ENCODE measurements around the gene SND1.

SND1 gene

GRCh38 chr7:127980901-127981300 lies 328.9 kb downstream of the SND1 start:
- DNase-seq, result no peak

DNA sequence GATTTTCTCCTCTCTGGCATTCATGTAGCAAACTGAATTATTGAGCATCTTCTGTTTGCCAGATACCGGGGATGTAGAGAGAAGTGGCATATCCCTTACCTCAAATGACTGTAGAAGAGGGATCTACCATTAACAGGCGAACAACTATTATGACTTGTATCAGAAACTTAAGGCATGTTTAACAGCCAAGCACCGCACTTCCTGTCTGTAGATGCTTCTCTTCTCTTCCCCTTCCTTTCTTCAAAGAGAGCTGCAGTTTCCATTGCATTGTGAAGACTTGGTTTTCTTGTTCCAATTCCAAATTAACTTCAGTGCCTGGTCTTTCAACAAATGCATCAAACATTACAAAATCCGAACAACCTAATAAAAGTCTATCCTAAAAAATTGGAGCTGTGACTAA lies 330.0 kb downstream of the SND1 start:
- no peak for DNase-seq

DNA sequence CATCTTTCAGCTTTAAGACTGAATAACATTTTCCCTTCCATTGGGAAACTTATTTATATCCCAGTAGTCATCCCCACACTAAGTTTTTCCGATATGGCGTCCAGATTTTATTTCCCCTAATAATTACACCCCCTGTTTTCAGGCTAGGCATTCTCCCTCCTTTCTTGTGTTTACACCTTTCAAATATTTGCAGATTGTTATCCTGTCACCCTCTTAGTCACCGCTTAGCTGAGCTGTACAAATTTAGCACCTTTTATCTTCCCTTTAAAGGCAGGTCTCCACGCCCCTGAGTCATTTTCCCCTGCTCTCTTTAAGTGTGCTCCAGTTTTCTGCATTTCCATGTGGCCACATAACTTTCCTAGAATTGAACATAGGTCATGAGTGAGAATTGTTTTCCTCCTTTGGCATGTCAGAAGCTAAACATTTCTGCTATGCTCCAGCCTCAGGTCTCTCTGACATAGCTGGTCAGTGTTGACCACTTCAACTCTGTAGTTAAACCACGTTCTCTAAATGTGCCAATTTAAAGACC lies 331.9 kb downstream of the SND1 start:
- DNase-seq, result no peak

DNA sequence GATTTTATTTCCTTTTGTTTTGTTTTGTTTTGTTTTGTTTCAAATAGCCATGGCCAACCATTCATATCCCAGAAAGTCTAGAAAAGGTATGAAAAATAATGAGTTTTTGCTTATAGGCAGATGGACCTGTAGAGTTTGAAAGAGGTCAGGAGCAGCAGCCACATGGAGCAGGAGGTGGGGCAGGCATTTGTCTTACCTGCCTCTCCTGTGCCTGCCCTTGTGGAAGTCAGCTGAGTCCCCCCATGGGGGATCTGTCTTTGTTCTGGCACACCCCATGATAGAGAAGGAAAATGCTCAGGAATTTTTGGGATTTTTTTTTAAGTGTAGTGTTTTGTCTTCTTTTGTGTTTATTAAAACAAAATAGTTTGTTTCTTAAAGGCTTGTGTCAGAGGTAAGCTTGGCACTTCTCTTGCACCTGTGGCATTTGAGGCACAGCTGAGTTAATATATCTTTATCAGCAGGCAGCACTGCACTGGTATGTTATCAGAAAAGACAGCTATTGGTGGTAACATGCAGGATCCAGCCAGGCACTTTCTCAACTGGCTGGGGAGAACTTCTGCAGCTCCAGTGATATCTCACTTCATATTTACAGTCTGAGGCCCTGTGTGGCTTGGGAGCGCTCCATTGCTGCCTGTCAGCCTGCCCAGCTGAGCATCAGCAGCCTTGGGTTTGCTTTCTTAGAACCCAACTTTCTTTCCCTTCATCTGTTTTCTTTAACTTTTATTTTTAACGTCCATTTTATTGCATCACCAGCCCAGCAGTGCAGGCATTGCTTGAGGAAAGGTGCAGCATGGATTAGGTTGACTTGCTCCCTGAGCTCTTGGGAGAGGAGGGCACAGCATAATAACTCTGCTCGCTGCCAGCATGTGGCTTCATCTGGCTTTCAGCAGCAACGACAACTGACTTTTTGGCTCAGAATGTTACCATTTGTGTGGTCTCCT lies 334.9 kb downstream of the SND1 start:
- no peak for DNase-seq

DNA sequence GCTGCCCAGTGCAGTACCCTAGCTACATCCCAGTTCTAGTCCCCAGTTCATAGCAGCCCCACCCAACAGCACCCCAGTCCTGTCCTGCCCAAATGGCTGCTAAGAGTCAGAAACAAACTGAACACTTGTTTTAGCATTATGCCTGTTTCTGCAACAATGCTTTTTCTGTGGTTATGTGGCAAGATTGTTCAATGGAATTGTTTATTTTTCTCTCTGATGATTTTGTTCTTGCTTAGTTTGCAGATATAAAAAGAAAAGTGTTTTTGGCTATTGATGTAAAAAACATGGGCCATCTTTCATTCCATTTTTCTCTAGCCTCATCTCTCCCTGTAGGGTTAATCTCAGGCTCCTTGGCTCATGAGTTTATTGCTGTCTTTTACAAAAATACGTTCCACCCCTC lies 336.8 kb downstream of the SND1 start:
- no peak for DNase-seq

GRCh38 chr7:127993317-127993716 lies 341.3 kb downstream of the SND1 start:
- DNase-seq, result no peak

DNA sequence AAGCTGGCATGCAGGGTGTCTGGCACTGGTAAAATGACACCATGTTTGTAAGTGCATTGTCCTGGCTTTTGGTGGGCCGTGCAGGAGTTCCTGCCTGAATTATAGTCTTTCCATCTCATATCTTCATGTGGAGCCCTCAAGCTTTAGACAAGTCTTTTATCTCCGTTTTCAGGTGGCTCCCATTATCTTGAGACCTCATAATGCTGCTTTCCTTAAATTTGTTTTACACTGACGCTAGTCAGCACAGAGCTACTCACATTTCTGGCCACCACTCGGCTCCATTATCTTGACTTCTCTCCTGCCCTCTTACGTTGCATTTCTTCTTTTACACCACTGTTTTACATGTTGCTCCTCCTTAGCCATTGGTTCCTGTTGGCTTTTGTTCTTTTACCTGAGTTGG lies 342.0 kb downstream of the SND1 start:
- DNase-seq, result no peak

DNA sequence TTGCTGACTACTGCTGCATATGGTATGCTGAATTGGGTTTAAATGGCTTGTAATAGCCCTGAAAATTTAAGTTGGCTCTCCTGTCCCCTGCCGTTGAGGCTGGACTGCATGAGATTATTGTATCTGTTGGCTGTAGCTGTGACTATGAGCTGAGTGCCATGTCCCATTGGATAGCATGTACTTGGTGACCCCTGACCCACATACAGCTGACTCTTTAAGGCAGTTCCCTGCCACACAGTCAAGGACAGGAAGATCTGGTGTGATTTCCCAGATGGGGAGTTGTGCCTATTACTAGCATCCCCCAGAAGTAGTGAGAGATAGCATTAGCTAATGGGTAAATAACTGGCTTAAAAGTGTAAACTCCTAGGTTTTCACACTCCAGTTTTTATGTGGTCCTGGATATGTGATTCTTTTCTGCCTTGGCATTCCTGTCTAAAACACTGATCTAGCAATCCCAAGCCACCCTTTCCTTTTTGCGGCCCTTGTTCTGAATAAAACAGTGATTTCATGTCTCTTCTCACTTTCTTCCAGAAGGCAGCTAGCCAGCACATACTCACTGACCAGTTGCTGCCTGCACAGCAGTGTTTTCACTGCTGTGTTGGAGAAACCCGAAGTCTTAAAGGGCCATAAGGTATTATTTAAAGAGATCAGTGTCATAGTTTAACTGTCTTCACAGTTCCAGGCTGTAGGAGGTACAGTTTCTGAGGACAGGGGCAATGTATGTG lies 343.3 kb downstream of the SND1 start:
- no peak for DNase-seq

DNA sequence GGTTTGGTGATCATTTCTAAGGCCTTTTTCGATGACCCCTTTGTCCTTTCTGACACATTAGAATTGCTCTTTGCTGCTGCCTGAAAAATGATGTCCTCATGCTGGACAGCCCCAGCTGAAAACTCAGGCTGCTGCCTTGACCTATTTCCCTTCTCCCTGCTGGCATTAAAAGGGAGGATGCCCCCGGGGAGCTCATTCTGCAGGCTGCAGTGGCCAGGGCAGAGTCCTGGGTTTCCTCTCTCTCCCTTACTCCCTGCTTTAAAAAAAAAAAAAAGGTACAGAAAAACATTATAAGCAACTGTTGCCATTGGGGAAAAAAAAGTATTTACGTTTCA lies 343.9 kb downstream of the SND1 start:
- DNase-seq, result no peak

DNA sequence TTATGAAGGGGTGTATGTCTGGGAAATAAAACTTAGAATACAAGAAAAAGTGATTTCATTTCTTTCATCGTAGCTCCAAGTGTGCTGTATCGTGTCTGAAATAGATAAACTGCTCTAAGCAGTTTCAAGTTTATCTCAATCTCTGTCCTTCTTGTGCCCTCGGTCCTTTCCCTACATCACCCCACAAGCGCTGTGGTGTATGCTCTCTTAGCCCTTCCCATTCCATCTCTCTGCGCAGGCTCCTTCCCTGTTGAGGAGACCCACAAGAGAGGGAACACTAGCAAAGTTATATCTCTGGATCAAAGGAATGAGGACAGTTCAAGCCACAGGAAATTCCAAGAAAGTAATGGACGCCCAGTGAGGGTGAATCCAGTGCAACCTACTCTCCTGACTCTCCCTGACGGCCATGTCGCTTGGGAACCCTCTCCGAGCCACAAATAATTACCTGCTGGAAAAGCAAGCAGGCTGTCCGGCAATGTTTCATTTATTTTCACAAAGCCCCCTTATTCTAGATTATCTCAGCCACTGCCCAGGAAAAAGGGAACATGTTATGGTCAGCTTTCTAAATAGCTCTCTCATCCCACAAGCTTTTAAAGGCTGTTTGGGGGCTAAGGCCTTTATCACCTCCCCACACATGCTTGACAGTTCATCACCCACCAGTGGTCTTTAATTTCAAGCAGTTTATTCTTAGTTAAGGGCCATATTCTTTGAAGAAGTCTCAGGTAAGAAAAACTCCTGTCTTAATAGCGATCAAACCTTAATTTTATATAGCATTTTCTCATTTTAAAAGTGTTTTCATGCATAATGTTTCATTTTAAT lies 344.5 kb downstream of the SND1 start:
- DNase-seq, result no peak

DNA sequence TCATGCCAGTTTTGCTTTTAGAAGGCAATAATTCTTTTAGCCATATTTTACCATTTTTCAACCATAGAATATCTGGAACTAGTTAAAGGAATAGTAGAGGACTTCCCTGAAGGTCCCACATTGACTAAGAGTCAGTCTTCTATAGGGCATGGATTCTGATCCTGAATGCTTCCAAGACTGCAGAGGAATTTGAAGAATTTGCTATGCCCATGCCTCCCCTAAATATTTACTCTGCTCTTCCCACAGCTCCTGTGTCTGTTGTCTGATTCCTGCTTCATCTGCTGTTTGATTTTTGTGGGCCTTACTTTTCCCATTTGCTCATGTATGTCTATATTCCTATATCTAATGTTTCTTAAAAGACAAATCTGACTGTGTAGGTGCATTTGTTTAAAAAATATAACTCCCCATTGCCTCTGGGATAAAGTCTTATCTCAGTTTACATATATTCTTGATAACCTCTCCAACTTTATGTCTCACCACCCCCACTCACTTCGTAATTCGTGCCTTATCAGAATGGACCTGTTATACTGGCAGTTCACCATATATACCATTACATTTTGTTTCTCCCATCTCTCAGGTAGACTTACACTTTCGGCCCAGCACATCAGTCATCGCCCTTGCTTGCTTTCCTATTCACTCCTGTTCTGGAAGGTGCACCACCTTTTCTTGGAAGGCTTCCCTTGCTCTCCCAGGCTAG lies 345.4 kb downstream of the SND1 start:
- DNase-seq, result no peak

DNA sequence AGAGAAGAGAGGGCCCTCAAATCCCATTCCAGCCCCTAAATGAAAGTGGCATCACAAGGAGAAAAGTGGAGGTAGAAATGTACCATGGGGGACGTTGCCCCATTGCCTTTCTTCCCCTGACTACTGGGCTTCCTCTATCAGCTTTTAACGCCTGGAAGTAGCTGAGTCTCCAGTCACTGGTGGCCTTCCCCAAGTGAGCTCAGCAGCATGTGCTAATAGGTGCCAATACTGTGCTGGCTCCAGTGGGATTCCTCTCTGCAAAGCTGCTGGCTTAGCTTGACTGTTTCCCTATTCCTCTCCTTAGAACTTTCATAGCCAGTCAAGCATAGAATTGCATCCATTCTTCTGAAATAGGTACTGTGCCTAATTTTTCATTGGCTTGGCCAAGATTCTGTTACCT lies 346.7 kb downstream of the SND1 start:
- no peak for DNase-seq

DNA sequence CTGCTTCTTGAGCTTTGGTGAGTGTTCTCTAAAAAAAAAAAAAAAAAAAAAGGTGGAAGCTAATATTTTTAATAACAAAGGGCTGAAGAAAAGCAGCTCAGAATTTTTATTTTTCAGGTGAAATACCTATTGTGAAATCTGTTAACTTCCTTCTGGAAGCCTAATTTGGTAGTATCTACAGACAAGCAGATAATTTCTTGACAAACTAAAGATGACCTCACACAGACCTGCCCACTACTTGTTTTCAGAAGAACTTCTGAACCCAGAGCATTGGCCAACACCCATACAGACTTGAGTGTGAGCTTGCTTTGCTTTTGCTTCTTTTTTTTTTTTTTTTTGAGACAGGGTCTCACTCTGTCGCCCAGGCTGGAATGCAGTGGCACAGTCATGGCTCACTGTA lies 348.1 kb downstream of the SND1 start:
- DNase-seq, result no peak

GRCh38 chr7:128000854-128001265 lies 348.9 kb downstream of the SND1 start:
- no peak for DNase-seq

DNA sequence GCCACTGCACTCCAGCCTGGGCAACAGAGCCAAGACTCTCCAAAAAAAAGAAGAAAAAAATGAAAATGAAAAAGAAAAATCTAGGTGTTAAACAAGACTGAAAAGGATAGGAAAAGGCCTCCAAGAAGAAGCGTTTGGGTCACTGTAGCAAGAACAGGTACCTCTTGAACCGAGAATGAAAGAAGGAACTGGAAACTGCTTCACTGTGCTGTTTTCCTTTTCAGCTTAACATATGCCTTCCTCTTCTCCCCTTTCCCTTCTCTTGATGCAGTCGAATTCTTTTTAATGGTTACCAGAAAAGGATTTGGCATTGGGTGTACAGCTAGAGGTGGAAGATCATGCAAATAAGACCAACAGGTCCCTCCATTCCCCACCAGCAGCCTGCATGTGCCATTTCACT lies 351.2 kb downstream of the SND1 start:
- no peak for DNase-seq

- no peak for DNase-seq
Measured at GRCh38 chr7:128003787-128004186, 351.8 kb downstream of the SND1 start.

DNA sequence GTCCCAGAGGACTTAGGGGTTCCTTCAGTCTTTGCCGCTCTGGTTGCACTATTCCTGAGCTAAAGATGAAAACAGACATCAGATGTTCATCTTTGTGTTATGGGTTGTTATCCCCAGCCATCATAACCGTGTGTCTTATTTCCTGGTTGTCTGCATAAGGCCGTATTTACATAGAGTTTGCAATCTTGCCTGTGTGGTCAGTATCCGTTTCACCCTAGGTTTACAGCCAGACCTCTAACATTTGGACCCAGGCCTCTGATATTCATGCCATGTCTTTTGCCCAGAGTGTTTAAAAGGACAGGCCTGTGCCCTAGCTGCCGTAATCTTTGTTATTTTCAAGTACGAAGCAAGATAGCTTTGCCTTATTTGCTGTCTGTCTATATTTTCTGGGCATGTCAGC lies 352.6 kb downstream of the SND1 start:
- no peak for DNase-seq

- DNase-seq, result no peak
Measured at GRCh38 chr7:128005117-128005516, 353.1 kb downstream of the SND1 start.

- no peak for DNase-seq
Measured at GRCh38 chr7:128005759-128006159, 353.8 kb downstream of the SND1 start.

DNA sequence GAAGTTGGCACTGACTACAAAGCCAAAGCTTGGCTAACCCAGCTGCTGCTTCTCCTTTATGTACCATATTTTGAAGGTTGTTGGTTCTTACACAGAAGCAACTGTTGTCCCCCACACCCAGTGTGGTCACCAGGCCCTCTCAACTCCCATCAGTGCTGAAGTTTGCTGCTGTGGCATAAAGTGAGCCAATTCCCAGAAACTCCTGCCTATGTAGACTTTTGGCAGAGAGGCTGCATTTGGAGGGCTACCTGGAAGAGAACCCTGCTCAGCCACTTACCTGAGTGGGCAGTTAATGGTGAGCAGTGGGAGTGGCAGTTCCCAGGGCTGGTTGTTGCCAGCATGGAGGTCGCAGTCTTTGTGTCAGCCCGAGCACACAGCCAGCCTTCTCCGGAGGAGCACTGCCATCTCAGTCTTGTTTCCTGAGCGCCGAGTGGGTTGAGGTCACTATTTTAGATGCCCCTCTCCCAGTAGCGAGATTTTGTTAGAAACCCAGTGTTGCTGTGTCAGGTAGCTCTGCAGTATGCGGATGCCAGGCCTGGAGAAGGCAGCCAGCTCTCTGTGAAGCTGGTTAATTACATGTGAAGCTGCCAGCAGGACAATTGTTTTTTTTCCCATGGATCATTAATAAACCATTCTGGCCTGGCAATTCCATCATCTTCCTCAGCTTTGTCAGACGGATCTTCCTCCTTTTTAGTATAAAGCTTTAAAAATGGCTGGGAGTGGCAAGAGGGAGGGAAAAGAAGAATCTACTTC lies 354.7 kb downstream of the SND1 start:
- DNase-seq, result no peak

DNA sequence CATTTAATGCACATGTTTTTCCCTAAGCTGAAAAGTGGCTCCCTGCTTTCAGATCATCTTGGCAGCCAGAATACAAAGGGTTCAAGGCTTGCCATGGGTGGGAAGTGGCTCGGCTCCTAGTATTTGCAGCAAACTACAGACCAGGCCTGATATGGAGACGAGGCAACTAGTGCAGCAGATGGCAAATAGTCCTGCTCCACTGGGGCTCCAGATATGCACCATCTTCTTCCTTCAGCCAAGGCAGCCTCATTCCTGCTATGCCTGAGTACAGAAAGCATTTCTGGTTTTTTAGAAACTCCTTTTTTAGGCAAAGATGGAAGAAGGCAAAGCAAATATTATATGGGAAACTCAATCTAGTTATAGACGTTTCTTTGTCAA lies 355.3 kb downstream of the SND1 start:
- no peak for DNase-seq

DNA sequence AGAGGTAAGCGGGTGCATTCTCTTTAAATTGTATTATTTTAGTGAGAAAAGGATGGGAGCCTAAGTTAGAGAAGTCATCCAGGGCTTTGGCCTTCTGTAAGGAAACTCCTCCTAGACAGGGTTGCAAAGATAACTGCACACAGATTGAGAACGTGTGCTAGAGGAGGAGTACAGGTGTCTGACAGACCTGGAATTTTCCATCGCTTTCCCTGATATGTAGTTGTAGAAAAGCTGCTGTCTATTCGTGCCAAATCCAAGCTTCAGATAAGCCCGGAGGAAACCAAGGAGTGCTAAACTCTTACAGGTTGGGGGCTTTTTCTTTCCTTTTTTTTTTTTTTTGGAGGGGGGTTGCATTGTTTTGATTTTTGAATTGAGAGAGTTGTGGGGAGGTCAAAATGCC lies 356.1 kb downstream of the SND1 start:
- no peak for DNase-seq

Data from CD4-positive, alpha-beta T cell treated with Interleukin-21 for 1 hour (primary cell).